ENCODE measurements around the gene NKTR. TPM values are rescaled to one million over a fixed set of nuclear protein-coding genes. Genes with fewer than 3 reads are reported as not detected.

The NKTR gene
- total and polyA plus RNA-seq, 2 experiments from 2014 or later: 50.5 to 75.3 TPM

- TF ChIP-seq CTCF (IDR thresholded peaks at IDR 0.05; ENCODE audit: low read depth, low read length): no peak
- DNase-seq (ENCODE audit: low read depth in 1 of 2, low spot score in 1 of 2): no peak
- H3K4me1 ChIP-seq (ENCODE audit: low read depth): peaks cover 14% of the 10 kb centered on the region
- H3K36me3 ChIP-seq: no peaks in the 10 kb centered on the region
- H3K9me3 ChIP-seq (ENCODE audit: low read depth): no peaks in the 10 kb centered on the region
- no peak overlapping the region for H3K27ac ChIP-seq
- no peak overlapping the region for H3K4me3 ChIP-seq
- no peaks in the 10 kb centered on the region for H3K27me3 ChIP-seq
Measured at GRCh38 chr3:42681361-42682038, 81.0 kb downstream of the NKTR start.

GRCh38 chr3:42682301-42683070, 82.0 kb downstream of the NKTR start:
- H3K27ac ChIP-seq: no peak overlapping the region

GRCh38 chr3:42683875-42684598, 83.6 kb downstream of the NKTR start:
- no peaks in the 10 kb centered on the region for H3K9me3 ChIP-seq (ENCODE audit: low read depth)
- no peaks in the 10 kb centered on the region for H3K27me3 ChIP-seq
- TF ChIP-seq CTCF (IDR thresholded peaks at IDR 0.05; ENCODE audit: low read depth, low read length): no peak
- H3K36me3 ChIP-seq: no peaks in the 10 kb centered on the region
- H3K4me1 ChIP-seq (ENCODE audit: low read depth): peaks cover 14% of the 10 kb centered on the region
- H3K27ac ChIP-seq: peak overlapping the region; percentile 48
- H3K4me3 ChIP-seq: no peak overlapping the region
- peak; percentile 60 to 92 for DNase-seq (ENCODE audit: low read depth in 1 of 2, low spot score in 1 of 2)

More at GRCh38 chr3:42682301-42683070, 82.0 kb downstream of the NKTR start:
- H3K27me3 ChIP-seq: no peaks in the 10 kb centered on the region
- H3K9me3 ChIP-seq (ENCODE audit: low read depth): no peaks in the 10 kb centered on the region
- H3K4me3 ChIP-seq: no peak overlapping the region
- no peaks in the 10 kb centered on the region for H3K36me3 ChIP-seq
- no peak for DNase-seq (ENCODE audit: low read depth in 1 of 2, low spot score in 1 of 2)
- peaks cover 14% of the 10 kb centered on the region for H3K4me1 ChIP-seq (ENCODE audit: low read depth)
- TF ChIP-seq CTCF (IDR thresholded peaks at IDR 0.05; ENCODE audit: low read depth, low read length): no peak

- H3K27ac ChIP-seq: peak overlapping the region; percentile 48
- no peaks in the 10 kb centered on the region for H3K36me3 ChIP-seq
- DNase-seq (ENCODE audit: low read depth in 1 of 2, low spot score in 1 of 2): no peak
- no peak overlapping the region for H3K4me3 ChIP-seq
- no peaks in the 10 kb centered on the region for H3K9me3 ChIP-seq (ENCODE audit: low read depth)
- peaks cover 14% of the 10 kb centered on the region for H3K4me1 ChIP-seq (ENCODE audit: low read depth)
- no peaks in the 10 kb centered on the region for H3K27me3 ChIP-seq
- no peak for TF ChIP-seq CTCF (IDR thresholded peaks at IDR 0.05; ENCODE audit: low read depth, low read length)
Measured at GRCh38 chr3:42684632-42685362, 84.3 kb downstream of the NKTR start.

- H3K9me3 ChIP-seq (ENCODE audit: low read depth): no peaks in the 10 kb centered on the region
- peaks cover 14% of the 10 kb centered on the region for H3K4me1 ChIP-seq (ENCODE audit: low read depth)
- H3K27ac ChIP-seq: peak within 1 kb of the TSS; percentile 48
- no peaks in the 10 kb centered on the region for H3K36me3 ChIP-seq
- no peaks in the 10 kb centered on the region for H3K27me3 ChIP-seq
- TF ChIP-seq CTCF (IDR thresholded peaks at IDR 0.05; ENCODE audit: low read depth, low read length): no peak
- no peak within 1 kb of the TSS for H3K4me3 ChIP-seq
- DNase-seq (ENCODE audit: low read depth in 1 of 2, low spot score in 1 of 2): no peak
Measured at GRCh38 chr3:42685363-42685881, 84.9 kb downstream of the NKTR start, which contains the start of gene KLHL40. Gene KLHL40, plus strand, starts transcription at chr3:42685537. Its CDS starts 82 bp downstream, at chr3:42685619.

Measured in cardiac muscle cell (in vitro differentiated cells and primary cell).